CD8-positive, alpha-beta memory T cell (primary cell): ENCODE measurements around the gene TBL1X. TPM values are rescaled to one million over a fixed set of nuclear protein-coding genes. Genes with fewer than 3 reads are reported as not detected.

ENCODE experiments used
- CTCF ChIA-PET: fragments of 350-600 bp; sonication (Branson Sonifier 250); formaldehyde crosslinking; loops from one replicate; lab custom pipeline; 2021; ENCODE audit warnings: antibody characterized with exemption; lab: Charles Lee
- POLR2A ChIA-PET: fragments of 350-600 bp; sonication (Branson Sonifier 250); formaldehyde crosslinking; loops from one replicate; lab custom pipeline; 2021; ENCODE audit warnings: antibody characterized with exemption; lab: Charles Lee
- DNase-seq, 5 donors: peaks; one replicate each; pipeline versions ENCODE4 v3.0.0 to v3.0.0-alpha.2; 2020 to 2022; ENCODE audit warnings: mixed read lengths in 1 of 5
- H3K27ac ChIP-seq: one replicate; pipeline ENCODE4 v1.7.0; 2013; ENCODE audit warnings: low read depth, mild to moderate bottlenecking, low read length, moderate library complexity
- H3K27me3 ChIP-seq: 2 replicates; pipeline ENCODE4 v1.7.0; 2013; ENCODE audit warnings: low read length, mild to moderate bottlenecking; ENCODE audit not compliant: insufficient read depth, poor library complexity, severe bottlenecking
- H3K36me3 ChIP-seq: 2 replicates; pipeline ENCODE4 v1.7.0; 2013; ENCODE audit warnings: mild to moderate bottlenecking, low read length, moderate library complexity; ENCODE audit not compliant: insufficient read depth
- H3K4me1 ChIP-seq: 2 replicates; pipeline ENCODE4 v1.7.0; 2013; ENCODE audit warnings: mild to moderate bottlenecking, low read length, moderate library complexity; ENCODE audit not compliant: insufficient read depth
- H3K4me3 ChIP-seq: 2 replicates; pipeline ENCODE4 v1.7.0; 2013; ENCODE audit warnings: mild to moderate bottlenecking, low read length
- H3K9me3 ChIP-seq: 2 replicates; pipeline ENCODE4 v1.7.0; 2013; ENCODE audit warnings: mild to moderate bottlenecking, low read length
- H3K27ac Mint-ChIP-seq, 8 donors: one replicate each; pipeline ENCODE4 v1.8.0; 2020 to 2021; ENCODE audit warnings: mixed read lengths in 8 of 8, mild to moderate bottlenecking in 6 of 8, inconsistent platforms in 3 of 8, moderate library complexity in 3 of 8
- H3K27me3 Mint-ChIP-seq, 2 donors: one replicate each; pipeline ENCODE4 v1.8.0; 2020 to 2021; ENCODE audit warnings: mixed read lengths in 2 of 2, mild to moderate bottlenecking in 1 of 2, moderate library complexity in 1 of 2
- H3K36me3 Mint-ChIP-seq, 3 donors: one replicate each; pipeline ENCODE4 v1.8.0; 2020 to 2021; ENCODE audit warnings: mixed read lengths in 3 of 3, inconsistent platforms in 1 of 3, mild to moderate bottlenecking in 1 of 3
- H3K4me1 Mint-ChIP-seq, 3 donors: one replicate each; pipeline ENCODE4 v1.8.0; 2020 to 2021; ENCODE audit warnings: mixed read lengths in 3 of 3, inconsistent platforms in 1 of 3, mild to moderate bottlenecking in 1 of 3
- H3K4me3 Mint-ChIP-seq, 7 donors: one replicate each; pipeline ENCODE4 v1.8.0; 2020 to 2021; ENCODE audit warnings: mixed read lengths in 7 of 7, mild to moderate bottlenecking in 6 of 7, moderate library complexity in 4 of 7, inconsistent platforms in 2 of 7
- H3K9me3 Mint-ChIP-seq, 5 donors: one replicate each; pipeline ENCODE4 v1.8.0; 2020 to 2022; ENCODE audit warnings: mixed read lengths in 5 of 5, mild to moderate bottlenecking in 3 of 5, moderate library complexity in 2 of 5, inconsistent platforms in 1 of 5
- polyA plus RNA-seq: library from polyadenylated mRNA; unstranded; fragments of 300-500 nt; fragmentation: Illumina TruSeq; gene quantifications from one replicate; pipeline ENCODE4 v1.2.3, GENCODE V29; 2021
- total RNA-seq, 2 experiments: library from RNA; stranded (reverse); gene quantifications; one replicate each; pipeline ENCODE4 v1.2.3, GENCODE V29; 2021

The TBL1X gene
- total and polyA plus RNA-seq, 3 experiments from 2014 or later, result 16.1 to 25.0 (median 21.3) TPM

DNA sequence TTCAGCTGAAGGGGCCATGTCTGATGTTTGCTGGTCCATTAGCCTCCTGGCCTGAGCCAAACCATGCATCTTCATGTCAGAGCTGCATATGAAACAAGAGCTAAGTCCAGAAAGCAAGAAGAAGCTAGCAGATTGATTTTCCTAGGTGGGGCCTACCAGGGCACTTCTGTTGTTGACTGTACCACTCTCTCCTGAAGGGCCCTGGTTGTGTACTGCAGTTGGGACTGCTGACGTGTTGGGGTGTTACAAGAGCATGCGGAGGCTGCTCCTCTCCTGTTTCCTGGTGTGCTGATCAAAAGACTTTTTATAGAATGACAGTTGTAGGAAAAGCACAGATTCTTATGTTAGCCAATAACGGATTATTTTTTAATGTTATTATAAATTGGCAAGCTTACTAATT, 145.1 kb downstream of the TBL1X start:
- H3K9me3 Mint-ChIP-seq, result no peaks in the 10 kb centered on the region
- ChIA-PET CTCF (no interaction called here), POLR2A (no interaction called here)
- no peaks in the 10 kb centered on the region for H3K36me3 Mint-ChIP-seq
- H3K4me3 ChIP-seq, result no peak overlapping the region
- no peaks in the 10 kb centered on the region for H3K27me3 Mint-ChIP-seq
- no peak overlapping the region for H3K27ac ChIP-seq
- H3K4me1 Mint-ChIP-seq, result peaks cover 0 to 3% (median 0%) of the 10 kb centered on the region in 3 donors
- H3K27ac Mint-ChIP-seq, result no peak overlapping the region
- H3K4me3 Mint-ChIP-seq, result no peak overlapping the region
- no peaks in the 10 kb centered on the region for H3K27me3 ChIP-seq
- H3K4me1 ChIP-seq, result no peaks in the 10 kb centered on the region
- no peaks in the 10 kb centered on the region for H3K36me3 ChIP-seq
- no peak for DNase-seq
- H3K9me3 ChIP-seq, result no peaks in the 10 kb centered on the region

- H3K27me3 ChIP-seq, result no peaks in the 10 kb centered on the region
- no peaks in the 10 kb centered on the region for H3K36me3 Mint-ChIP-seq
- POLR2A ChIA-PET, result no interaction called here
- no peaks in the 10 kb centered on the region for H3K9me3 Mint-ChIP-seq
- H3K27ac Mint-ChIP-seq, result peak overlapping the region in 1 of 8 donors; percentile 12
- H3K4me3 Mint-ChIP-seq, result no peak overlapping the region
- CTCF ChIA-PET, result no interaction called here
- DNase-seq, result no peak
- H3K36me3 ChIP-seq, result no peaks in the 10 kb centered on the region
- no peaks in the 10 kb centered on the region for H3K27me3 Mint-ChIP-seq
- no peak overlapping the region for H3K27ac ChIP-seq
- peaks cover 0 to 3% (median 0%) of the 10 kb centered on the region in 3 donors for H3K4me1 Mint-ChIP-seq
- no peak overlapping the region for H3K4me3 ChIP-seq
- no peaks in the 10 kb centered on the region for H3K4me1 ChIP-seq
- no peaks in the 10 kb centered on the region for H3K9me3 ChIP-seq
These were observed 146.0 kb downstream of the TBL1X start for GRCh38 chrX:9610771-9611392.

DNA sequence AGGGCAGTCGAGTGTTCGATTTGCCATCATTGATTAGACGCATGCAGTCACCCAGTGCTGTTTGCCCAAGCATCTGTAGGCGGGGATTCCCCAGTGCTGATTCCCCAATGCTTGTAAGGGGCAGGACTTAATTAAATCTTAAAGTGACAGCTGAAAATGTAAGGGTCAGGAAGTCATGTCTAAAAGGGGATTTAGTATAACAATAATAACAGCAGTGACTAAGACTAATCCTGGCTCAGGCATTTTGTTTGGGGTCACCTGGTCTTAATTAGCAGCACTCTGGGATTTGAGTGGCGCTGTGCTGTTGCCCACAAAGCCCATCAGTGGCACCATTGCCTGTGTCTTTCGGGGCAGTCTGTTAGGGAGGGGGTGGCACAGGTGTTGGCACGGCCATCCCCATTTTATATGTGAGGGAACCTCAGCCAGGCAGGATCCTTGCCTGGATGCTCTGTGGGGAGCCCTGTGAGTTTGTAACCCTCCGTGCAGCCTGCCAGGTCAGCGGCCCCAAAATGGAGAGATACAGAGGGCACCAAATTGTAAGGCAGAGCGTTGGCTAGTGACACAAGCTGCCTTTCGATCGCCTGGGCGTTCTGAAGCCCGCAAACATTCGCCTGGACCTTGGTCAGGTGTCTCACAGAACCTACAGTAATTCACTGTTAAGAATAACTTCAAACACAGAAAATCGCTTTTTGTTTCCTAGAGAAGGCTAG, 146.7 kb downstream of the TBL1X start:
- Histone ChIP-seq H3K27ac (no peak overlapping the region), H3K9me3 (no peaks in the 10 kb centered on the region), H3K4me3 (no peak overlapping the region), H3K36me3 (no peaks in the 10 kb centered on the region), H3K4me1 (no peaks in the 10 kb centered on the region), H3K27me3 (no peaks in the 10 kb centered on the region)
- CTCF ChIA-PET, result no interaction called here
- Mint-ChIP-seq H3K27me3 (no peaks in the 10 kb centered on the region), H3K4me1 (peaks cover 0 to 3% (median 0%) of the 10 kb centered on the region in 3 donors), H3K36me3 (no peaks in the 10 kb centered on the region), H3K4me3 (no peak overlapping the region), H3K9me3 (no peaks in the 10 kb centered on the region), H3K27ac (peak overlapping the region in 1 of 8 donors; percentile 12)
- POLR2A ChIA-PET, result no interaction called here
- no peak for DNase-seq

- no peak for DNase-seq
- Mint-ChIP-seq H3K36me3 (no peaks in the 10 kb centered on the region), H3K4me1 (peaks cover 0 to 3% (median 0%) of the 10 kb centered on the region in 3 donors), H3K4me3 (no peak overlapping the region), H3K27ac (no peak overlapping the region), H3K27me3 (no peaks in the 10 kb centered on the region), H3K9me3 (no peaks in the 10 kb centered on the region)
- Histone ChIP-seq H3K4me1 (no peaks in the 10 kb centered on the region), H3K27ac (no peak overlapping the region), H3K36me3 (no peaks in the 10 kb centered on the region), H3K9me3 (no peaks in the 10 kb centered on the region), H3K27me3 (no peaks in the 10 kb centered on the region), H3K4me3 (no peak overlapping the region)
- ChIA-PET CTCF (no interaction called here), POLR2A (no interaction called here)
These were observed 147.3 kb downstream of the TBL1X start for GRCh38 chrX:9612146-9612505.

DNA sequence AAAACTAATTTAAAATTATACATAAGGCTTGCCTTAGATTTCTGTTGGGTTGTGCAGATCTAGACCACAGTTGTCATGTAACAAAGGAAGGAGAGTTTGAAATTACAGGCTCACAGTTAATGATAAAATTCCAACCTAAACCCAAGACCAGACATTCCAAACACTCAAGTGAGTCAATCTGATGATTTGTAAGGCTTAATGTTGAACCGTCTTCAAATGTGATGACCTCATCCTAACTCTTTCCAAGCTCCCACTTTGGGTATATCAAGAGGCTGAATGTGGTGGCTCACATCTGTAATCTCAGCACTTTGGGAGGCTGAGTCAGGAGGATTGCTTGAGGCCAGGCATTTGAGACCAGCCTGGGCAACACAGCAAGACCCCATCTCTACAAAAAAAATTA, 149.2 kb downstream of the TBL1X start:
- no peak overlapping the region for H3K27ac ChIP-seq
- ChIA-PET POLR2A (no interaction called here), CTCF (no interaction called here)
- H3K27ac Mint-ChIP-seq, result no peak overlapping the region
- no peak overlapping the region for H3K4me3 Mint-ChIP-seq
- H3K36me3 Mint-ChIP-seq, result no peaks in the 10 kb centered on the region
- no peaks in the 10 kb centered on the region for H3K36me3 ChIP-seq
- H3K9me3 ChIP-seq, result no peaks in the 10 kb centered on the region
- no peaks in the 10 kb centered on the region for H3K27me3 ChIP-seq
- no peaks in the 10 kb centered on the region for H3K27me3 Mint-ChIP-seq
- DNase-seq, result no peak
- H3K9me3 Mint-ChIP-seq, result no peaks in the 10 kb centered on the region
- no peak overlapping the region for H3K4me3 ChIP-seq
- H3K4me1 ChIP-seq, result no peaks in the 10 kb centered on the region
- H3K4me1 Mint-ChIP-seq, result peaks cover 2 to 11% (median 3%) of the 10 kb centered on the region in 3 donors

DNA sequence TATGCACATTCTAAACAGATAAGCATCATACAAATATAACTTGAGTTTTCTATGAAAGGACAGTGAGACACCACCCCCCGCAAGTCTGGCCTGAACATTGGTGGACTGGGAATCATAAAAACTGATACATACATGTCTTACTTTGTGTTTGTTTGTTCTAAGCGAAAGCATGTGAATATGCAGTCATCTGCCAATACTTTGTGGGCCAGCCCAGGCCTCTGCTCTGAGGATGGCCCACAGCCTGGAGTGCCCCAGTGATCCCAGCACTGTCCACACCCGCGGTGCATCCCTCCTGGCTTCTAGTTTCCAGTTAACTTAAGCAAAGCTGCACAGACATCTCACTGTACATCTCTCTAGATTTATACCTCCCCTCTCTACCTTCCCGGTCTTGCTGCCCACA, 154.3 kb downstream of the TBL1X start:
- H3K9me3 Mint-ChIP-seq, result no peaks in the 10 kb centered on the region
- H3K27ac Mint-ChIP-seq, result no peak overlapping the region
- Histone ChIP-seq H3K27me3 (no peaks in the 10 kb centered on the region), H3K9me3 (no peaks in the 10 kb centered on the region), H3K4me1 (peaks cover 6% of the 10 kb centered on the region), H3K4me3 (no peak overlapping the region), H3K36me3 (no peaks in the 10 kb centered on the region), H3K27ac (no peak overlapping the region)
- CTCF ChIA-PET, result no interaction called here
- DNase-seq, result no peak
- H3K36me3 Mint-ChIP-seq, result no peaks in the 10 kb centered on the region
- peaks cover 10 to 52% (median 35%) of the 10 kb centered on the region in 3 donors for H3K4me1 Mint-ChIP-seq
- H3K4me3 Mint-ChIP-seq, result no peak overlapping the region
- peaks cover 0 to 4% of the 10 kb centered on the region in 2 donors for H3K27me3 Mint-ChIP-seq
- POLR2A ChIA-PET, result no interaction called here

- CTCF ChIA-PET, result no interaction called here
- Histone ChIP-seq H3K27me3 (no peaks in the 10 kb centered on the region), H3K4me3 (no peak overlapping the region), H3K36me3 (no peaks in the 10 kb centered on the region), H3K4me1 (peaks cover 6% of the 10 kb centered on the region), H3K9me3 (no peaks in the 10 kb centered on the region), H3K27ac (no peak overlapping the region)
- POLR2A ChIA-PET, result no interaction called here
- Mint-ChIP-seq H3K27me3 (peaks cover 0 to 4% of the 10 kb centered on the region in 2 donors), H3K27ac (peak overlapping the region in 1 of 8 donors; percentile 79), H3K4me1 (peaks cover 13 to 56% (median 39%) of the 10 kb centered on the region in 3 donors), H3K4me3 (no peak overlapping the region), H3K36me3 (no peaks in the 10 kb centered on the region), H3K9me3 (no peaks in the 10 kb centered on the region)
- no peak for DNase-seq
These were observed 154.7 kb downstream of the TBL1X start for GRCh38 chrX:9619581-9619980.

- Histone ChIP-seq H3K36me3 (no peaks in the 10 kb centered on the region), H3K9me3 (no peaks in the 10 kb centered on the region), H3K27me3 (no peaks in the 10 kb centered on the region), H3K27ac (no peak overlapping the region), H3K4me1 (peaks cover 6% of the 10 kb centered on the region), H3K4me3 (no peak overlapping the region)
- CTCF ChIA-PET, result no interaction called here
- Mint-ChIP-seq H3K27me3 (peaks cover 0 to 4% of the 10 kb centered on the region in 2 donors), H3K4me3 (no peak overlapping the region), H3K36me3 (no peaks in the 10 kb centered on the region), H3K9me3 (no peaks in the 10 kb centered on the region), H3K4me1 (peaks cover 15 to 68% (median 42%) of the 10 kb centered on the region in 3 donors), H3K27ac (peak overlapping the region in 1 of 8 donors; percentile 24)
- POLR2A ChIA-PET, result no interaction called here
- DNase-seq, result no peak
These were observed 157.3 kb downstream of the TBL1X start for GRCh38 chrX:9622128-9622527.
